ENCODE measurements around the gene ERAL1. TPM values are rescaled to one million over a fixed set of nuclear protein-coding genes. Genes with fewer than 3 reads are reported as not detected.

Gene ERAL1
- total RNA-seq, 1 experiment from 2014 or later: 47.1 TPM

GRCh38 chr17:28861393-28862203 is 6.8 kb downstream of the ERAL1 start:
- H3K27ac ChIP-seq: no peak overlapping the region
- TF ChIP-seq EZH2 (IDR thresholded peaks at IDR 0.05; ENCODE audit: low read depth): no peak
- no peak for TF ChIP-seq CTCF (conservative IDR thresholded peaks at IDR 0.05)
- H3K9me3 ChIP-seq (ENCODE audit: insufficient read depth, low read depth): no peaks in the 10 kb centered on the region
- ChIA-PET POLR2A (ENCODE audit: unreplicated experiment) (interaction anchor here (0.5 to 0.6 kb wide), 2 partner anchors 73 to 162 kb away, joined by 3 to 6 read pairs; no protein-coding TSS in a partner anchor), CTCF (no interaction called here)
- intact Hi-C loops (cut with micrococcal nuclease; ENCODE audit: unreplicated experiment): no loop called here
- no peaks in the 10 kb centered on the region for H4K20me1 ChIP-seq (ENCODE audit: insufficient read depth)
- H3K4me2 ChIP-seq: no peak overlapping the region
- DNase-seq: no peak
- H3K27me3 ChIP-seq (ENCODE audit: insufficient read depth, low read depth): no peaks in the 10 kb centered on the region
- no peaks in the 10 kb centered on the region for H3K36me3 ChIP-seq (ENCODE audit: low read depth)
- no peaks in the 10 kb centered on the region for H3K4me1 ChIP-seq (replicated peaks; ENCODE audit: insufficient read depth)
- no peak overlapping the region for H2AFZ ChIP-seq
- 0 out of 2 replicates have a peak, but pooled peaks cover 3% of the 10 kb centered on the region for H3F3A ChIP-seq (ENCODE audit: insufficient read depth, low read depth)
- no peaks in the 10 kb centered on the region for H3K79me2 ChIP-seq (ENCODE audit: low read depth)
- H3K9me2 ChIP-seq (ENCODE audit: insufficient read depth): no peaks in the 10 kb centered on the region
- no TSS peak for BruUV-seq (replicated peaks)
- H3K4me3 ChIP-seq: no peak overlapping the region

GRCh38 chr17:28862561-28862960 is 7.7 kb downstream of the ERAL1 start:
- Histone ChIP-seq H4K20me1 (ENCODE audit: insufficient read depth) (no peaks in the 10 kb centered on the region), H3K36me3 (ENCODE audit: low read depth) (no peaks in the 10 kb centered on the region), H3K4me2 (no peak overlapping the region), H2AFZ (no peak overlapping the region), H3F3A (ENCODE audit: insufficient read depth, low read depth) (0 out of 2 replicates have a peak, but pooled peaks cover 3% of the 10 kb centered on the region), H3K27ac (no peak overlapping the region), H3K9me2 (ENCODE audit: insufficient read depth) (no peaks in the 10 kb centered on the region), H3K27me3 (ENCODE audit: insufficient read depth, low read depth) (no peaks in the 10 kb centered on the region), H3K9me3 (ENCODE audit: insufficient read depth, low read depth) (no peaks in the 10 kb centered on the region), H3K4me3 (no peak overlapping the region), H3K4me1 (replicated peaks; ENCODE audit: insufficient read depth) (no peaks in the 10 kb centered on the region), H3K79me2 (ENCODE audit: low read depth) (no peaks in the 10 kb centered on the region)
- CTCF ChIA-PET: no interaction called here
- intact Hi-C loops (cut with micrococcal nuclease; ENCODE audit: unreplicated experiment): no loop called here
- no peak for DNase-seq
- BruUV-seq (replicated peaks): no TSS peak
- POLR2A ChIA-PET (ENCODE audit: unreplicated experiment): interaction anchor here (0.6 kb wide), 2 partner anchors 21 to 708 kb away, joined by 4 to 22 read pairs; no protein-coding TSS in a partner anchor
- TF ChIP-seq EZH2 (IDR thresholded peaks at IDR 0.05; ENCODE audit: low read depth): no peak
- TF ChIP-seq CTCF (conservative IDR thresholded peaks at IDR 0.05): no peak

- H4K20me1 ChIP-seq (ENCODE audit: insufficient read depth): no peaks in the 10 kb centered on the region
- H3F3A ChIP-seq (ENCODE audit: insufficient read depth, low read depth): 0 out of 2 replicates have a peak, but pooled peaks cover 3% of the 10 kb centered on the region
- no peaks in the 10 kb centered on the region for H3K9me3 ChIP-seq (ENCODE audit: insufficient read depth, low read depth)
- no peak overlapping the region for H3K4me2 ChIP-seq
- no peak overlapping the region for H3K27ac ChIP-seq
- H3K36me3 ChIP-seq (ENCODE audit: low read depth): no peaks in the 10 kb centered on the region
- no peaks in the 10 kb centered on the region for H3K27me3 ChIP-seq (ENCODE audit: insufficient read depth, low read depth)
- BruUV-seq (replicated peaks): no TSS peak
- intact Hi-C loops (cut with micrococcal nuclease; ENCODE audit: unreplicated experiment): no loop called here
- no peak for TF ChIP-seq CTCF (conservative IDR thresholded peaks at IDR 0.05)
- ChIA-PET CTCF (interaction anchor here (0.5 to 0.6 kb wide), 2 partner anchors 73 to 127 kb away, joined by 3 read pairs; no protein-coding TSS in a partner anchor), POLR2A (ENCODE audit: unreplicated experiment) (no interaction called here)
- H3K9me2 ChIP-seq (ENCODE audit: insufficient read depth): no peaks in the 10 kb centered on the region
- H2AFZ ChIP-seq: no peak overlapping the region
- H3K79me2 ChIP-seq (ENCODE audit: low read depth): no peaks in the 10 kb centered on the region
- no peaks in the 10 kb centered on the region for H3K4me1 ChIP-seq (replicated peaks; ENCODE audit: insufficient read depth)
- H3K4me3 ChIP-seq: no peak overlapping the region
- no peak for DNase-seq
These were observed 9.1 kb downstream of the ERAL1 start for GRCh38 chr17:28863953-28864352.
